IMR-90 (cell line): ENCODE data around the gene PLPP4. TPM values are rescaled to one million over a fixed set of nuclear protein-coding genes. Genes with fewer than 3 reads are reported as not detected.

Experiments used
- ATAC-seq: fragments of 200-7000 bp; cut with Tn5 transposase; 2 replicates; pipeline ENCODE4 v1.9.1; 2020; ENCODE audit warnings: low read depth, mild to moderate bottlenecking, moderate library complexity
- BruUV-seq: library from RNA; stranded (reverse); fragments of 400-500 nt; replicated peaks from 2 replicates; lab custom pipeline; 2021; lab: Mats Ljungman, UMichigan
- CTCF ChIA-PET: fragments of 300-600 bp; formaldehyde crosslinking; extraction: SDS; loops from one replicate; lab custom pipeline; 2021; ENCODE audit warnings: antibody characterized with exemption; lab: Yijun Ruan, JAX
- POLR2A ChIA-PET: fragments of 300-600 bp; sonication (Branson Sonifier 250); formaldehyde crosslinking; loops from one replicate; lab custom pipeline; 2022; ENCODE audit warnings: antibody characterized with exemption; ENCODE audit not compliant: unreplicated experiment; lab: Charles Lee
- DNase-seq: peaks from one replicate; pipeline ENCODE4 v3.0.0; 2013
- H2AFZ ChIP-seq: replicated peaks from 2 replicates; pipeline ENCODE3; 2013; ENCODE audit warnings: low read length, mild to moderate bottlenecking; ENCODE audit not compliant: poor library complexity
- H2AK5ac ChIP-seq: 2 replicates; pipeline ENCODE4 v1.6.1; 2013; ENCODE audit warnings: low read depth, low read length, inconsistent platforms
- H2AK9ac ChIP-seq: replicated peaks from 2 replicates; pipeline ENCODE3; 2013; ENCODE audit warnings: mild to moderate bottlenecking, low read depth, low read length, moderate library complexity; ENCODE audit not compliant: poor library complexity
- H2BK120ac ChIP-seq: 2 replicates; pipeline ENCODE4 v1.6.1; 2013; ENCODE audit warnings: low read depth, low read length, inconsistent platforms
- H2BK15ac ChIP-seq: 3 replicates; pipeline ENCODE4 v1.6.1; 2013; ENCODE audit warnings: low read depth, low read length, inconsistent platforms
- H2BK20ac ChIP-seq: 2 replicates; pipeline ENCODE4 v1.6.1; 2013; ENCODE audit warnings: low read depth, mild to moderate bottlenecking, inconsistent platforms, low read length, moderate library complexity
- H2BK5ac ChIP-seq: 2 replicates; pipeline ENCODE4 v1.6.1; 2013; ENCODE audit warnings: mild to moderate bottlenecking, low read depth, low read length, inconsistent platforms; ENCODE audit not compliant: poor library complexity, severe bottlenecking
- H3K14ac ChIP-seq: replicated peaks from 2 replicates; pipeline ENCODE4 v1.6.1; 2013; ENCODE audit warnings: low read depth, low read length, inconsistent platforms
- H3K18ac ChIP-seq: 2 replicates; pipeline ENCODE4 v1.6.1; 2013; ENCODE audit warnings: low read depth, low read length, control low read depth
- H3K23ac ChIP-seq: 2 replicates; pipeline ENCODE4 v1.6.1; 2013; ENCODE audit warnings: low read depth, low read length, inconsistent platforms
- H3K27ac ChIP-seq: 2 replicates; pipeline ENCODE4 v1.5.1; 2013; ENCODE audit warnings: mild to moderate bottlenecking, control low read depth, low read length; ENCODE audit not compliant: insufficient read depth
- H3K27me3 ChIP-seq: 2 replicates; pipeline ENCODE4 v1.6.1; 2013; ENCODE audit warnings: low read length; ENCODE audit not compliant: control insufficient read depth, insufficient read depth
- H3K36me3 ChIP-seq: 2 replicates; pipeline ENCODE4 v1.6.1; 2013; ENCODE audit warnings: low read length, mixed read lengths; ENCODE audit not compliant: control insufficient read depth, insufficient read depth
- H3K4ac ChIP-seq: 2 replicates; pipeline ENCODE4 v1.6.1; 2013; ENCODE audit warnings: low read depth, low read length, inconsistent platforms
- H3K4me1 ChIP-seq: 2 replicates; pipeline ENCODE4 v1.6.1; 2013; ENCODE audit warnings: low read length, mixed read lengths; ENCODE audit not compliant: control insufficient read depth, insufficient read depth
- H3K4me2 ChIP-seq: 2 replicates; pipeline ENCODE4 v1.6.1; 2013; ENCODE audit warnings: low read depth, mild to moderate bottlenecking, control low read depth, low read length, moderate library complexity
- H3K4me3 ChIP-seq: 2 replicates; pipeline ENCODE4 v1.5.1; 2013; ENCODE audit warnings: low read depth, mild to moderate bottlenecking, control low read depth, low read length, moderate library complexity; ENCODE audit not compliant: insufficient read depth
- H3K56ac ChIP-seq: 2 replicates; pipeline ENCODE4 v1.6.1; 2013; ENCODE audit warnings: low read length, inconsistent platforms; ENCODE audit not compliant: insufficient read depth; ENCODE audit errors: extremely low read depth
- H3K79me1 ChIP-seq, 2 experiments: 2 replicates each; pipeline ENCODE4 v1.6.1; 2013; ENCODE audit warnings: low read length in 2 of 2, inconsistent platforms in 1 of 2, low read depth in 1 of 2
- H3K9ac ChIP-seq: 2 replicates; pipeline ENCODE4 v1.6.1; 2013; ENCODE audit warnings: low read depth, low read length, control low read depth
- H3K9me1 ChIP-seq: 2 replicates; pipeline ENCODE4 v1.6.1; 2013; ENCODE audit warnings: low read length, inconsistent platforms; ENCODE audit not compliant: insufficient read depth
- H3K9me3 ChIP-seq: 2 replicates; pipeline ENCODE4 v1.6.1; 2013; ENCODE audit warnings: low read length; ENCODE audit not compliant: control insufficient read depth, insufficient read depth
- H4K20me1 ChIP-seq: 2 replicates; pipeline ENCODE4 v1.6.1; 2013; ENCODE audit warnings: low read length, inconsistent platforms; ENCODE audit not compliant: insufficient read depth
- H4K5ac ChIP-seq: 2 replicates; pipeline ENCODE4 v1.6.1; 2013; ENCODE audit warnings: mild to moderate bottlenecking, low read depth, low read length, control low read depth
- H4K8ac ChIP-seq, 2 experiments: 2 replicates each; pipeline ENCODE4 v1.6.1; 2013; ENCODE audit warnings: low read depth in 2 of 2, low read length in 2 of 2, control low read depth in 1 of 2, inconsistent platforms in 1 of 2
- H4K91ac ChIP-seq: 2 replicates; pipeline ENCODE4 v1.6.1; 2013; ENCODE audit warnings: low read depth, low read length, inconsistent platforms; ENCODE audit not compliant: insufficient read depth
- BHLHE40 ChIP-seq: fragments of 150-350 bp; IDR thresholded peaks from 2 replicates; pipeline ENCODE4 v1.6.1; 2016; ENCODE audit warnings: mild to moderate bottlenecking, low read depth, low read length
- FOS ChIP-seq: fragments of 150-350 bp; IDR thresholded peaks from 2 replicates; pipeline ENCODE4 v1.6.1; 2016; ENCODE audit warnings: low read depth, low read length
- MAFK ChIP-seq: IDR thresholded peaks from 2 replicates; pipeline ENCODE4 v1.6.1; 2012; ENCODE audit warnings: low read depth, low read length, improper control_type of control experiment
- MAZ ChIP-seq: IDR thresholded peaks from 2 replicates; pipeline ENCODE4 v1.6.1; 2012; ENCODE audit warnings: low read depth, mild to moderate bottlenecking, low read length, improper control_type of control experiment, moderate library complexity, borderline replicate concordance
- MXI1 ChIP-seq: IDR thresholded peaks from 2 replicates; pipeline ENCODE4 v1.6.1; 2012; ENCODE audit warnings: low read depth, mild to moderate bottlenecking, low read length, moderate library complexity, borderline replicate concordance
- NFE2L2 ChIP-seq: fragments of 150-350 bp; IDR thresholded peaks from 2 replicates; pipeline ENCODE4 v1.6.1; 2016; ENCODE audit warnings: low read depth, mild to moderate bottlenecking, low read length
- POLR2A ChIP-seq: IDR thresholded peaks from 2 replicates; pipeline ENCODE4 v1.6.1; 2012; ENCODE audit warnings: mild to moderate bottlenecking, low read depth, low read length
- RAD21 ChIP-seq: IDR thresholded peaks from 2 replicates; pipeline ENCODE4 v1.6.1; 2012; ENCODE audit warnings: low read length, improper control_type of control experiment
- SMC3 ChIP-seq: fragments of 150-350 bp; IDR thresholded peaks from 2 replicates; pipeline ENCODE4 v1.6.1; 2016; ENCODE audit warnings: low read depth, mild to moderate bottlenecking, antibody characterized with exemption, low read length, moderate library complexity
- USF2 ChIP-seq: fragments of 150-350 bp; IDR thresholded peaks from 2 replicates; pipeline ENCODE4 v1.6.1; 2017; ENCODE audit warnings: mild to moderate bottlenecking, antibody characterized with exemption, low read length, low read depth
- WGBS, 2 experiments: methylation state at CpG; one replicate each; pipeline versions ENCODE4 v1.1.5 to v1.1.7; 2013; ENCODE audit warnings: missing lambda C conversion rate in 2 of 2; ENCODE audit not compliant: insufficient read length in 1 of 2; ENCODE audit errors: extremely low coverage in 2 of 2; 5-methylcytosine and 5-hydroxymethylcytosine counted together
- dilution Hi-C: fragments of 300-500 bp; cut with HindIII; formaldehyde crosslinking; loops from one replicate; pipeline ENCODE4 v1.14.3; 2018; ENCODE audit warnings: low sequenced_read_pairs; ENCODE audit not compliant: unreplicated experiment
- in situ Hi-C: fragments of 300-500 bp; cut with MboI; formaldehyde crosslinking; loops from 3 replicates; pipeline ENCODE4 v1.14.3; 2019; ENCODE audit warnings: low sequenced_read_pairs, inconsistent platforms, mixed read lengths
- intact Hi-C: fragments of 100-400 bp; cut with micrococcal nuclease; formaldehyde crosslinking; loops from 2 replicates; pipeline ENCODE4 v1.10.0; 2022
- polyA plus RNA-seq, 3 experiments: library from polyadenylated mRNA; depleted of rRNA; stranded (reverse); fragments of >200 nt; gene quantifications; 2 replicates each; pipeline ENCODE4 v1.2.3, GENCODE V29; 2012; ENCODE audit warnings: low replicate concordance in 1 of 3
- total RNA-seq: library from RNA; depleted of rRNA; stranded (reverse); fragments of >200 nt; gene quantifications from 2 replicates; pipeline ENCODE4 v1.2.3, GENCODE V29; 2012
- TF ChIP-seq, protein P1 (sequence below): fragments of 150-350 bp; IDR thresholded peaks from 2 replicates; pipeline ENCODE4 v1.6.1; 2016; ENCODE audit warnings: low read depth, mild to moderate bottlenecking, low read length, moderate library complexity, borderline replicate concordance
- TF ChIP-seq, protein P2 (sequence below): conservative IDR thresholded peaks from 2 replicates; pipeline ENCODE4 v1.5.1; 2012; ENCODE audit warnings: mild to moderate bottlenecking, low read depth, low read length, improper control_type of control experiment

PLPP4 gene
- total and polyA plus RNA-seq, 2 of the 4 experiments (the other 2 are of a cell fraction) = 0.18 to 0.60 TPM

DNA sequence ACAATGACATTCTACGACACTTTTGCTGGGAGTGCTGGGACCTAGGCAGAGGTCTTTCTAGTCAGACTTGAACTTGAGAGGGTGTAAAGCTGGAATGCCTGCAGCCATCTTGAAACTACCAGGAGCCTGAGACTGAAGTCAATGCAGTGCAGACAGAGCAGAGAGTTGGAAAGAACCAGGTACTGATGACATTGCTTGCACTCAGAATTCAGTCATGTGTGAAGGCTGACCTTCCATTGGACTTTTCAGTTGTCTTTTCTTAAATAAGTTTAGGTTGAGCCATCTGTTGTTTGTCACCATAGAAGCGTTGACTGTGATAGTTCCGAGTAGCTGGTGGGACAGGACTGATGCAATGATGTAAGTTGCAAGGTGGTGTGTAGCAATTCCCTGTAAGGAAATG is 3.1 kb upstream of the PLPP4 start:
- H3K79me1 ChIP-seq = no peaks in the 10 kb centered on the region
- no peaks in the 10 kb centered on the region for H3K9me1 ChIP-seq
- no peak overlapping the region for H4K5ac ChIP-seq
- H3K56ac ChIP-seq = no peak overlapping the region
- H3K4me1 ChIP-seq = no peaks in the 10 kb centered on the region
- CTCF ChIA-PET = no interaction called here
- no peaks in the 10 kb centered on the region for H4K20me1 ChIP-seq
- no peak overlapping the region for H3K4me2 ChIP-seq
- H2BK5ac ChIP-seq = no peak overlapping the region
- no TSS peak for BruUV-seq
- peaks cover 13% of the 10 kb centered on the region for H3K9me3 ChIP-seq
- no peak overlapping the region for H3K27ac ChIP-seq
- H3K18ac ChIP-seq = no peak overlapping the region
- no peaks in the 10 kb centered on the region for H3K36me3 ChIP-seq
- H2BK20ac ChIP-seq = no peak overlapping the region
- H3K14ac ChIP-seq = no peak overlapping the region
- WGBS, 2 experiments = 55% methylated on average over 2 of the region's 3 CpGs; no CpG with 5 or more reads in 1 of the 2 experiments
- no peak overlapping the region for H2AK9ac ChIP-seq
- DNase-seq (no peak), ATAC-seq (no peak)
- no peak overlapping the region for H2BK120ac ChIP-seq
- dilution Hi-C loops (no loop called here), in situ Hi-C loops (no loop called here), intact Hi-C loops (no loop called here)
- no peak overlapping the region for H2AFZ ChIP-seq
- TF ChIP-seq USF2 = no peak
- TF ChIP-seq MXI1 = no peak
- TF ChIP-seq, protein P1, sequence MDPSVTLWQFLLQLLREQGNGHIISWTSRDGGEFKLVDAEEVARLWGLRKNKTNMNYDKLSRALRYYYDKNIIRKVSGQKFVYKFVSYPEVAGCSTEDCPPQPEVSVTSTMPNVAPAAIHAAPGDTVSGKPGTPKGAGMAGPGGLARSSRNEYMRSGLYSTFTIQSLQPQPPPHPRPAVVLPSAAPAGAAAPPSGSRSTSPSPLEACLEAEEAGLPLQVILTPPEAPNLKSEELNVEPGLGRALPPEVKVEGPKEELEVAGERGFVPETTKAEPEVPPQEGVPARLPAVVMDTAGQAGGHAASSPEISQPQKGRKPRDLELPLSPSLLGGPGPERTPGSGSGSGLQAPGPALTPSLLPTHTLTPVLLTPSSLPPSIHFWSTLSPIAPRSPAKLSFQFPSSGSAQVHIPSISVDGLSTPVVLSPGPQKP = no peak
- TF ChIP-seq RAD21 = no peak
- TF ChIP-seq NFE2L2 = no peak
- no peak for TF ChIP-seq FOS
- TF ChIP-seq, protein P2, sequence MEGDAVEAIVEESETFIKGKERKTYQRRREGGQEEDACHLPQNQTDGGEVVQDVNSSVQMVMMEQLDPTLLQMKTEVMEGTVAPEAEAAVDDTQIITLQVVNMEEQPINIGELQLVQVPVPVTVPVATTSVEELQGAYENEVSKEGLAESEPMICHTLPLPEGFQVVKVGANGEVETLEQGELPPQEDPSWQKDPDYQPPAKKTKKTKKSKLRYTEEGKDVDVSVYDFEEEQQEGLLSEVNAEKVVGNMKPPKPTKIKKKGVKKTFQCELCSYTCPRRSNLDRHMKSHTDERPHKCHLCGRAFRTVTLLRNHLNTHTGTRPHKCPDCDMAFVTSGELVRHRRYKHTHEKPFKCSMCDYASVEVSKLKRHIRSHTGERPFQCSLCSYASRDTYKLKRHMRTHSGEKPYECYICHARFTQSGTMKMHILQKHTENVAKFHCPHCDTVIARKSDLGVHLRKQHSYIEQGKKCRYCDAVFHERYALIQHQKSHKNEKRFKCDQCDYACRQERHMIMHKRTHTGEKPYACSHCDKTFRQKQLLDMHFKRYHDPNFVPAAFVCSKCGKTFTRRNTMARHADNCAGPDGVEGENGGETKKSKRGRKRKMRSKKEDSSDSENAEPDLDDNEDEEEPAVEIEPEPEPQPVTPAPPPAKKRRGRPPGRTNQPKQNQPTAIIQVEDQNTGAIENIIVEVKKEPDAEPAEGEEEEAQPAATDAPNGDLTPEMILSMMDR = no peak
- no peak for TF ChIP-seq MAFK
- no peak for TF ChIP-seq BHLHE40
- TF ChIP-seq POLR2A = no peak
- no peak for TF ChIP-seq MAZ
- no peak for TF ChIP-seq SMC3
- no peak overlapping the region for H3K9ac ChIP-seq
- H2AK5ac ChIP-seq = no peak overlapping the region
- no peaks in the 10 kb centered on the region for H3K27me3 ChIP-seq
- POLR2A ChIA-PET = no interaction called here
- H3K4ac ChIP-seq = no peak overlapping the region
- no peak overlapping the region for H4K91ac ChIP-seq
- H3K23ac ChIP-seq = no peak overlapping the region
- no peak overlapping the region for H3K4me3 ChIP-seq
- H4K8ac ChIP-seq = no peak overlapping the region
- no peak overlapping the region for H2BK15ac ChIP-seq
